Memory B cell (primary cell): Measurements from ENCODE around the gene EIF4G2.
A peak's percentile ranks its signal among the peaks of the same experiment; 100 is the strongest.

ENCODE experiments used
- ATAC-seq: fragments of 150-1000 bp; cut with Tn5 transposase; 2 replicates; pipeline ENCODE4 v1.10.0; 2021; ENCODE audit warnings: low read depth, mild to moderate bottlenecking, moderate library complexity
- DNase-seq, 2 donors: peaks; one replicate each; pipeline ENCODE4 v3.0.0; 2022; ENCODE audit warnings: low spot score in 2 of 2
- H3K27ac Mint-ChIP-seq: one replicate; pipeline ENCODE4 v1.8.0; 2022; ENCODE audit warnings: mild to moderate bottlenecking, moderate library complexity, mixed read lengths
- H3K27me3 Mint-ChIP-seq: one replicate; pipeline ENCODE4 v1.8.0; 2022; ENCODE audit warnings: mixed read lengths
- H3K36me3 Mint-ChIP-seq: one replicate; pipeline ENCODE4 v1.8.0; 2022; ENCODE audit warnings: mild to moderate bottlenecking, mixed read lengths
- H3K4me1 Mint-ChIP-seq: one replicate; pipeline ENCODE4 v1.8.0; 2022; ENCODE audit warnings: mixed read lengths
- H3K4me3 Mint-ChIP-seq: one replicate; pipeline ENCODE4 v1.8.0; 2022; ENCODE audit warnings: mild to moderate bottlenecking, moderate library complexity, mixed read lengths
- H3K9me3 Mint-ChIP-seq: one replicate; pipeline ENCODE4 v1.8.0; 2022; ENCODE audit warnings: mixed read lengths

The EIF4G2 gene

GRCh38 chr11:10798330-10798928 lies 10.3 kb downstream of the EIF4G2 start:
- ATAC-seq, result no peak
- Mint-ChIP-seq H3K4me3 (no peak overlapping the region), H3K36me3 (peaks cover 33% of the 10 kb centered on the region)

DNA sequence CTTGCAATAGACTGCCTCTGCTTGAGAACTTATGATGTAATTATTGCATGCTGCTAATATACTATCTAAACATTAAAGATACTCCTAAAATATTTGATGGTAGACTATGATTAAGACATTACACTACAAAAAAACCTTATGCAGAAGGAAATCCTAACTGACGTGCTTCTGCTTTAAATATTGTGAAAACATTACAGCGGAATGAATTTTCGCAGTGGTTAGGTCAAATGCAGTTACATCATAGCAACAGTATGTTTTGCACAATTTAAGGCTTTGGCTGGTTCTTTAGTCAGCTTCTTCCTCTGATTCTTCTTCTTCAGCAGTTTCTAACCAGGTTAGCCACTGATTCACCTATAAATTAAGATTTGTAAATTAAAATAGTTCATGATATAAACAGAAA lies 11.2 kb downstream of the EIF4G2 start:
- Mint-ChIP-seq H3K4me3 (no peak overlapping the region), H3K36me3 (peaks cover 31% of the 10 kb centered on the region), H3K9me3 (no peaks in the 10 kb centered on the region), H3K4me1 (peaks cover 19% of the 10 kb centered on the region), H3K27me3 (no peaks in the 10 kb centered on the region), H3K27ac (no peak overlapping the region)
- DNase-seq, result no peak
- ATAC-seq, result no peak

More at GRCh38 chr11:10798330-10798928, 10.3 kb downstream of the EIF4G2 start:
- peaks cover 14% of the 10 kb centered on the region for H3K4me1 Mint-ChIP-seq
- H3K9me3 Mint-ChIP-seq, result no peaks in the 10 kb centered on the region
- H3K27ac Mint-ChIP-seq, result peak overlapping the region; percentile 31
- no peaks in the 10 kb centered on the region for H3K27me3 Mint-ChIP-seq
- DNase-seq, result no peak

- no peak for ATAC-seq
- Mint-ChIP-seq H3K27ac (no peak overlapping the region), H3K36me3 (peaks cover 31% of the 10 kb centered on the region)
Observed at GRCh38 chr11:10797001-10797400, 11.7 kb downstream of the EIF4G2 start.

GRCh38 chr11:10796191-10796590 lies 12.5 kb downstream of the EIF4G2 start:
- Mint-ChIP-seq H3K4me3 (no peak overlapping the region), H3K4me1 (peaks cover 21% of the 10 kb centered on the region), H3K27ac (no peak overlapping the region), H3K27me3 (no peaks in the 10 kb centered on the region), H3K9me3 (no peaks in the 10 kb centered on the region), H3K36me3 (peaks cover 26% of the 10 kb centered on the region)
- ATAC-seq, result no peak
- DNase-seq, result no peak

More at GRCh38 chr11:10797001-10797400, 11.7 kb downstream of the EIF4G2 start:
- no peaks in the 10 kb centered on the region for H3K9me3 Mint-ChIP-seq
- H3K4me1 Mint-ChIP-seq, result peaks cover 22% of the 10 kb centered on the region
- no peak overlapping the region for H3K4me3 Mint-ChIP-seq
- no peaks in the 10 kb centered on the region for H3K27me3 Mint-ChIP-seq
- DNase-seq, result no peak

GRCh38 chr11:10793470-10794255 lies 15.1 kb downstream of the EIF4G2 start:
- Mint-ChIP-seq H3K27ac (no peak overlapping the region), H3K36me3 (peaks cover 12% of the 10 kb centered on the region), H3K4me1 (peaks cover 21% of the 10 kb centered on the region), H3K4me3 (no peak overlapping the region), H3K9me3 (no peaks in the 10 kb centered on the region), H3K27me3 (no peaks in the 10 kb centered on the region)
- DNase-seq (no peak), ATAC-seq (no peak)

- no peaks in the 10 kb centered on the region for H3K27me3 Mint-ChIP-seq
- H3K9me3 Mint-ChIP-seq, result no peaks in the 10 kb centered on the region
- H3K27ac Mint-ChIP-seq, result no peak overlapping the region
- ATAC-seq (peak; percentile 97), DNase-seq (peak; percentile 79 to 93)
- peak overlapping the region; percentile 42 for H3K4me3 Mint-ChIP-seq
- peaks cover 8% of the 10 kb centered on the region for H3K36me3 Mint-ChIP-seq
- H3K4me1 Mint-ChIP-seq, result peaks cover 21% of the 10 kb centered on the region
Observed at GRCh38 chr11:10792385-10793068, 16.2 kb downstream of the EIF4G2 start.

GRCh38 chr11:10786451-10786850 lies 22.3 kb downstream of the EIF4G2 start:
- no peaks in the 10 kb centered on the region for H3K27me3 Mint-ChIP-seq
- H3K27ac Mint-ChIP-seq, result no peak overlapping the region
- H3K36me3 Mint-ChIP-seq, result no peaks in the 10 kb centered on the region
- H3K4me1 Mint-ChIP-seq, result no peaks in the 10 kb centered on the region
- ATAC-seq, result no peak
- no peak overlapping the region for H3K4me3 Mint-ChIP-seq
- DNase-seq, result no peak
- no peaks in the 10 kb centered on the region for H3K9me3 Mint-ChIP-seq

GRCh38 chr11:10785146-10785474 lies 23.6 kb downstream of the EIF4G2 start:
- no peaks in the 10 kb centered on the region for H3K4me1 Mint-ChIP-seq
- no peak overlapping the region for H3K4me3 Mint-ChIP-seq
- no peaks in the 10 kb centered on the region for H3K9me3 Mint-ChIP-seq
- no peak for ATAC-seq
- H3K36me3 Mint-ChIP-seq, result peaks cover under 1% of the 10 kb centered on the region
- H3K27ac Mint-ChIP-seq, result no peak overlapping the region
- DNase-seq, result no peak
- no peaks in the 10 kb centered on the region for H3K27me3 Mint-ChIP-seq

- Mint-ChIP-seq H3K27ac (no peak overlapping the region), H3K9me3 (no peaks in the 10 kb centered on the region), H3K36me3 (peaks cover 4% of the 10 kb centered on the region), H3K27me3 (no peaks in the 10 kb centered on the region), H3K4me3 (no peak overlapping the region), H3K4me1 (no peaks in the 10 kb centered on the region)
- ATAC-seq, result no peak
- DNase-seq, result no peak
Observed at GRCh38 chr11:10784232-10785145, 24.2 kb downstream of the EIF4G2 start.

- Mint-ChIP-seq H3K36me3 (peaks cover 28% of the 10 kb centered on the region), H3K4me1 (peaks cover 7% of the 10 kb centered on the region), H3K4me3 (no peak overlapping the region), H3K27ac (no peak overlapping the region), H3K9me3 (no peaks in the 10 kb centered on the region), H3K27me3 (no peaks in the 10 kb centered on the region)
- ATAC-seq, result no peak
- DNase-seq, result no peak
Observed at GRCh38 chr11:10780040-10780439, 28.7 kb downstream of the EIF4G2 start.

GRCh38 chr11:10779086-10779485 lies 29.6 kb downstream of the EIF4G2 start:
- H3K4me1 Mint-ChIP-seq, result peaks cover 7% of the 10 kb centered on the region
- H3K9me3 Mint-ChIP-seq, result no peaks in the 10 kb centered on the region
- H3K4me3 Mint-ChIP-seq, result no peak overlapping the region
- no peaks in the 10 kb centered on the region for H3K27me3 Mint-ChIP-seq
- no peak overlapping the region for H3K27ac Mint-ChIP-seq
- H3K36me3 Mint-ChIP-seq, result peaks cover 36% of the 10 kb centered on the region
- DNase-seq (no peak), ATAC-seq (no peak)

DNA sequence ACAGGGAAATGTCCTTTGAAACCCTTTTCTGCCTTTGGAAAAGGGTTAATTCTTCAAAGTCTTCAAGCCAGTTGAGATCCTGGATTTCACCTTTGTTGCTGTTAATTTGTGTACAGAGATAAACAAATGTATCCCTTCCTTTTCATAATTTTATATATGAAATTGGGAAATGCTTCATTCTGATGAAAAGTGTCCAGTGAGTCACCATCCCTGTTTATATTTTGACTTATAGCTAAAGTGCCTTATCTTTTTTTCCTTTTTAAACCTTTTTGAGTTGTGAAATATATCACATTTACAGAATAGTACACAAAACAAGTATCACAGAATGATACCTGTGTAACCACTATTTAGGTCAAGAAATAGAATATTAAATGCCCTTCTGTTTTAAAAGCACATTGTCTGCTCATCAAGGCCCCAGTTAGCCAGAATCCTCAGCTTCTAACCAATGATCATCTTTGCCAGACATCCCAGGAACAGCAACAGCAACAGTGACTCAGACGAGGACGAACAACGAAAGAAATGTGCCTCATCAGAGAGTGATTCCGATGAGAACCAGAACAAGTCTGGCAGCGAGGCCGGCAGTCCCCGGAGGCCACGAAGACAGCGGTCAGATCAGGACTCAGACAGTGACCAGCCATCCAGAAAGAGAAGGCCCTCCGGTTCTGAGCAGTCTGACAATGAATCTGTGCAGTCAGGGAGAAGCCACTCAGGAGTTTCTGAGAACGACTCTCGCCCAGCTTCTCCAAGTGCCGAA lies 30.3 kb downstream of the EIF4G2 start:
- H3K27ac Mint-ChIP-seq, result peak overlapping the region; percentile 80
- H3K36me3 Mint-ChIP-seq, result peaks cover 40% of the 10 kb centered on the region
- H3K27me3 Mint-ChIP-seq, result no peaks in the 10 kb centered on the region
- no peaks in the 10 kb centered on the region for H3K9me3 Mint-ChIP-seq
- H3K4me3 Mint-ChIP-seq, result no peak overlapping the region
- DNase-seq (no peak), ATAC-seq (no peak)
- H3K4me1 Mint-ChIP-seq, result peaks cover 7% of the 10 kb centered on the region

DNA sequence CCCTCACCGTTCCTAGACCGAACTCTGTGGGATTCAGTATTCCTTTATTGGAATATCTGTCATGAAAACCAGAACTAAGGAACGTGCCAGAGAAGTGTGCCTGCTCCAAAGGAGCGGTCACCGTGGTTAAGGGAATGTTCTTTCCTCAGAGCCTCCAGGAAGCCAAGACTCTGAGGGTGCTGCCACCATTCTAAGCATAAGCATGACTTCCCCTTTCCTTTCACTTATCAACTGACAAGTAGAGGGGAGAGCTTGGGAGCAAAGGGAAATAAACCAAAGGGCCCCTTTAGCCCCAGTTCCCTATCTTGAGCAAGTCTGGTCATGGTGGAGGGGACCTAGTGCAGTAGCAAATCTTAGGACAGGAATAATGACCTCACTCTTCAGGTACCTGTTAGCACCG lies 30.9 kb downstream of the EIF4G2 start:
- Mint-ChIP-seq H3K27me3 (no peaks in the 10 kb centered on the region), H3K36me3 (peaks cover 40% of the 10 kb centered on the region), H3K4me1 (peaks cover 7% of the 10 kb centered on the region), H3K4me3 (no peak overlapping the region), H3K9me3 (no peaks in the 10 kb centered on the region), H3K27ac (peak overlapping the region; percentile 89)
- ATAC-seq (no peak), DNase-seq (no peak)
